Type B pancreatic cell (in vitro differentiated cells): ENCODE measurements around the gene MAPRE2. TPM values are rescaled to one million over a fixed set of nuclear protein-coding genes. Genes with fewer than 3 reads are reported as not detected.
"Not testable (repeated sequence)": the region's sequence is repeated elsewhere in the genome, so short reads cannot be mapped to it uniquely, and the experiment has no call there.

Experiments
- DNase-seq: peaks from one replicate; pipeline ENCODE4 v3.0.0; 2021; ENCODE audit warnings: mixed read lengths; ENCODE audit not compliant: unreplicated experiment; ENCODE audit errors: extremely low spot score
- H3K27ac Mint-ChIP-seq: 2 replicates; pipeline ENCODE4 v1.8.0; 2021; ENCODE audit warnings: mild to moderate bottlenecking, mixed read lengths
- H3K27me3 Mint-ChIP-seq: 2 replicates; pipeline ENCODE4 v1.8.0; 2021; ENCODE audit warnings: mixed read lengths
- H3K36me3 Mint-ChIP-seq: 2 replicates; pipeline ENCODE4 v1.8.0; 2021; ENCODE audit warnings: mixed read lengths
- H3K4me1 Mint-ChIP-seq: one replicate; pipeline ENCODE4 v1.8.0; 2021; ENCODE audit warnings: mixed read lengths; ENCODE audit not compliant: unreplicated experiment
- H3K4me3 Mint-ChIP-seq: 2 replicates; pipeline ENCODE4 v1.8.0; 2021; ENCODE audit warnings: mild to moderate bottlenecking, mixed read lengths
- H3K9me3 Mint-ChIP-seq: 2 replicates; pipeline ENCODE4 v1.8.0; 2021; ENCODE audit warnings: mixed read lengths
- CTCF ChIP-seq: fragments of 200-600 bp; sonication (generic); conservative IDR thresholded peaks from 2 replicates; pipeline ENCODE4 v1.5.0; 2021; ENCODE audit warnings: antibody characterized with exemption, mild to moderate bottlenecking
- total RNA-seq: library from RNA; stranded (reverse); gene quantifications from 2 replicates; pipeline ENCODE4 v1.2.1, GENCODE V29; 2021; ENCODE audit warnings: low replicate concordance

MAPRE2 gene
- total RNA-seq, 1 donor from 2014 or later: 28.0 TPM

GRCh38 chr18:35141567-35142274, 100.5 kb downstream of the MAPRE2 start:
- Mint-ChIP-seq H3K27ac (no peak overlapping the region), H3K4me1 (no peaks in the 10 kb centered on the region), H3K36me3 (peaks cover 26% of the 10 kb centered on the region), H3K4me3 (no peak overlapping the region), H3K9me3 (no peaks in the 10 kb centered on the region), H3K27me3 (no peaks in the 10 kb centered on the region)
- no peak for TF ChIP-seq CTCF
- no peak for DNase-seq

- H3K27ac Mint-ChIP-seq: no peak overlapping the region
- no peaks in the 10 kb centered on the region for H3K4me1 Mint-ChIP-seq
- no peak for TF ChIP-seq CTCF
- no peaks in the 10 kb centered on the region for H3K9me3 Mint-ChIP-seq
- peaks cover 26% of the 10 kb centered on the region for H3K36me3 Mint-ChIP-seq
- no peaks in the 10 kb centered on the region for H3K27me3 Mint-ChIP-seq
- no peak for DNase-seq
- no peak overlapping the region for H3K4me3 Mint-ChIP-seq
These were observed 101.0 kb downstream of the MAPRE2 start for GRCh38 chr18:35142275-35142615.

- H3K27me3 Mint-ChIP-seq: no peaks in the 10 kb centered on the region
- peak; percentile 82 for TF ChIP-seq CTCF
- peaks cover 16% of the 10 kb centered on the region for H3K36me3 Mint-ChIP-seq
- H3K27ac Mint-ChIP-seq: no peak overlapping the region
- H3K4me3 Mint-ChIP-seq: no peak overlapping the region
- H3K4me1 Mint-ChIP-seq: no peaks in the 10 kb centered on the region
- no peak for DNase-seq
- peaks cover 3% of the 10 kb centered on the region for H3K9me3 Mint-ChIP-seq
These were observed 102.7 kb downstream of the MAPRE2 start for GRCh38 chr18:35143622-35144596.

GRCh38 chr18:35144698-35145097, 103.5 kb downstream of the MAPRE2 start:
- Mint-ChIP-seq H3K27me3 (no peaks in the 10 kb centered on the region), H3K36me3 (peaks cover 13% of the 10 kb centered on the region), H3K4me1 (no peaks in the 10 kb centered on the region), H3K4me3 (no peak overlapping the region), H3K9me3 (peaks cover 10% of the 10 kb centered on the region), H3K27ac (no peak overlapping the region)
- DNase-seq: no peak
- no peak for TF ChIP-seq CTCF

GRCh38 chr18:35150195-35150594, 109.0 kb downstream of the MAPRE2 start:
- not testable (repeated sequence) for H3K4me1 Mint-ChIP-seq, H3K27me3 Mint-ChIP-seq, H3K4me3 Mint-ChIP-seq, H3K36me3 Mint-ChIP-seq, DNase-seq, H3K27ac Mint-ChIP-seq
- H3K9me3 Mint-ChIP-seq: peaks cover 15% of the 10 kb centered on the region
